HG03432 (cell line): Measurements from ENCODE around the gene CELSR1.

ENCODE experiments used
- ATAC-seq: cut with Tn5 transposase; IDR thresholded peaks from one replicate; pipeline ENCODE4 v1.9.1; 2021; ENCODE audit warnings: mild to moderate bottlenecking, moderate library complexity; ENCODE audit not compliant: unreplicated experiment

The CELSR1 gene

GRCh38 chr22:46574993-46575910, 37.8 kb upstream of the CELSR1 start:
- no peak for ATAC-seq

- no peak for ATAC-seq
Observed at GRCh38 chr22:46574438-46574992, 37.1 kb upstream of the CELSR1 start.

- no peak for ATAC-seq
Observed at GRCh38 chr22:46573781-46574437, 36.5 kb upstream of the CELSR1 start.

GRCh38 chr22:46572911-46573780, 35.7 kb upstream of the CELSR1 start:
- no peak for ATAC-seq

- no peak for ATAC-seq
Observed at GRCh38 chr22:46571642-46572250, 34.3 kb upstream of the CELSR1 start.

GRCh38 chr22:46569848-46570695, 32.7 kb upstream of the CELSR1 start:
- no peak for ATAC-seq

GRCh38 chr22:46569055-46569847, 31.8 kb upstream of the CELSR1 start:
- ATAC-seq = no peak

GRCh38 chr22:46568102-46568809, 30.8 kb upstream of the CELSR1 start:
- ATAC-seq = no peak

- ATAC-seq = no peak
Observed at GRCh38 chr22:46567471-46567870, 30.1 kb upstream of the CELSR1 start.

- ATAC-seq = no peak
Observed at GRCh38 chr22:46564084-46564714, 26.8 kb upstream of the CELSR1 start.

GRCh38 chr22:46563381-46564083, 26.1 kb upstream of the CELSR1 start:
- no peak for ATAC-seq

GRCh38 chr22:46561435-46561905, 24.1 kb upstream of the CELSR1 start:
- no peak for ATAC-seq

GRCh38 chr22:46560696-46561295, 23.4 kb upstream of the CELSR1 start:
- ATAC-seq = no peak

GRCh38 chr22:46557736-46558480, 20.5 kb upstream of the CELSR1 start:
- no peak for ATAC-seq

GRCh38 chr22:46556775-46557174, 19.4 kb upstream of the CELSR1 start:
- no peak for ATAC-seq

- ATAC-seq = no peak
Observed at GRCh38 chr22:46553189-46553588, 15.8 kb upstream of the CELSR1 start.
